Body of pancreas (tissue), 4 donors: ENCODE results near the gene ERC2.
"Not testable (repeated sequence)": the region's sequence is repeated elsewhere in the genome, so short reads cannot be mapped to it uniquely, and the experiment has no call there.

Experiments used
- CTCF ChIP-seq, 7 experiments: fragments of 450-650 bp in 4 of 7; fragments of 200-600 bp in 3 of 7; sonication (generic) in 3 of 7; IDR thresholded peaks; one replicate each; pipeline ENCODE4 v1.5.1; 2016 to 2019; ENCODE audit warnings: antibody characterized with exemption in 7 of 7
- POLR2A ChIP-seq, 3 donors: fragments of 450-650 bp; IDR thresholded peaks; one replicate each; pipeline ENCODE4 v1.6.1; 2016; ENCODE audit warnings: antibody characterized with exemption in 3 of 3, mild to moderate bottlenecking in 2 of 3

DNA sequence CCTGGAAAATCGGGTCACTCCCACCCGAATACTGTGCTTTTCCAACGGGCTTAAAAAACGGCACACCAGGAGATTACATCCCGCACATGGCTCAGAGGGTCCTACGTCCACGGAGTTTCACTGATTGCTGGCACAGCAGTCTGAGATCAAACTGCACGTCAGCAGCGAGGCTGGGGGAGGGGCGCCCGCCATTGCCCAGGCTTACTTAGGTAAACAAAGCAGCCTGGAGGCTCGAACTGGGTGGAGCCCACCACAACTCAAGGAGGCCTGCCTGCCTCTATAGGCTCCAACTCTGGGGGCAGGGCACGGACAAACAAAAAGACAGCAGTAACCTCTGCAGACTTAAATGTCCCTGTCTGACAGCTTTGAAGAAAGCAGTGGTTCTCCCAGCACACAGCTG, 636.4 kb downstream of the ERC2 start:
- TF ChIP-seq CTCF, POLR2A (IDR thresholded peaks at IDR 0.05): not testable (repeated sequence)
